ENCODE data around the gene LRRC25.

LRRC25 gene

DNA sequence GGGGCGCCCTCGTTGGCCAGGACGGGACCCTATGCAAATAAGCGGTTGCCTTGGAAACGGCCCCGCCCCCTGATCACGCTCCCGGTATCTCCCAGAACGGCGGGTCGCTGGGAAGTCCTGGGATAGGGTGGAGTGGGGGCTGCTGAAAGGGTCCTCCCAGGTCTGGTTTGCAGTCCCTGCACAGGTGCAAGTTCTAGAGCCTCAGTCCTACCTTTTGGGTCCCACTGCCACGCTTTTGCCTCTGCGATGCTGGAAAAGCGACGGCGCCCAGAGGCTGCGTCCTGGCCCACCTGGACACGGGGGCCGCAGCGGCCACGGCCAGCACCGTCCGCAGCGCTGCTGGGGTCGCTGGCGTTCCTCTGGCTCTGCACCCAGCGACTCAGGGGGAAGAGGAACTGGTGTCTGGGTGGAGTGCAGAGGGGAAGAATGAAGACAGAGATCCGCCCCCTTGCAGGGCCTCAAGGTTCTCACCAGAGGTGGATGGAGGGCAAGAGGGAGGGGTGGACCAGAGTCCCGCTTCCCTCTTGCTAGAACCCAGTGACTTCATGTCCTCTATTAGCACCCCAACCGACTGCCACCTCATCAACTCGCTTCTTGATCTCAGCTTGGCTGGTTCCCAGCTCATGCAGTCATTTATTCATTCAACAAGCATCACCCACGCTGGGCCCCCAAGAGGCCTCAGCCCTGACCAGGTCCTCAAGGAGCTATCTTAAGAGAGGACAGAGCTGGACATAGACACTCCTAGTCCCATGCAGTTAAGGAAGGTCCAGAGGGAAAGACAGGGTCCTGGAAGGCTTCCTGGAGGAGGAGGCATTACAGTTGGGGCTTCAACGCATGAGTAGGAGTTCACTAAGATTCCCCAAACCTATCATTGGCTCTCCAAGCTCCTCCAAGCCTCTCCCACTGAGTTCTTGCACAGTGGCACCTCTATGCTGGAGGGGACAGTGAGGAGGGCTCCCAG is at the start of gene LRRC25:
TSS of gene LRRC25 (minus strand) at position 381 of the 961 bp plus-strand sequence. CDS start 659 bp downstream, outside the sequence.
- Mint-ChIP-seq H3K4me1 (peaks cover 25% of the 10 kb centered on the region), H3K27ac (no peak within 1 kb of the TSS), H3K27me3 (peaks cover 41% of the 10 kb centered on the region), H3K9me3 (no peaks in the 10 kb centered on the region), H3K4me3 (peak within 1 kb of the TSS in 1 of 2 donors; percentile 29)
- DNase-seq (no peak), ATAC-seq (peak; percentile 61)

DNA sequence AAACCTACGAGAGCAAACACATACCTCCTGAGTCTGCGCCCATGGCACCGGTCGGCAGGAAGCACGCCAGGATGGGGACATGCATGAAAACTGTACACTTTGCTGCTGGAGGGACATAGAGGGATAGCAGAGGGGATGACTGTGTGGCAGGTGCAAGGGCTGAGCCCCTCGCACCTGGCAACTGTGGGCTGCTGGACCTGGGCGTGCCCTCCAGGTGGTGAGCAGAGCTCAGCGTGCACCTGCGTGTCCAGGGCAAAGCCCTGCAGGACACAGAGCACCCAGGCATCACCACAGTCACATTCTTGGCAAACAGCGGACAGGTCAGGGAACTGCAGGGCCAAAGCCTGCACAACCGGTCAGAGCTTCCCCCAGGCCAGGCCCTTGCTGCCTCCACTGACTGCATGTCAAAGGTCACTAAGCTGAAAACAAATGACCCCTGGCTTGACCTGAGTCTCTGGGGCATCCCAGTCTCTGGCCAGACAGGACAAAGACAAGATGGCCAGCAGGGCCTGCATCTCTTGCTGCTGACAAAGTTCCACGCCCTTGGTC is 49.5 kb upstream of the LRRC25 start:
- DNase-seq: no peak
- Mint-ChIP-seq H3K4me1 (peaks cover 34% of the 10 kb centered on the region), H3K27me3 (no peaks in the 10 kb centered on the region), H3K9me3 (peaks cover 6 to 9% of the 10 kb centered on the region in 2 donors), H3K4me3 (no peak overlapping the region), H3K27ac (no peak overlapping the region)
- ATAC-seq: no peak

DNA sequence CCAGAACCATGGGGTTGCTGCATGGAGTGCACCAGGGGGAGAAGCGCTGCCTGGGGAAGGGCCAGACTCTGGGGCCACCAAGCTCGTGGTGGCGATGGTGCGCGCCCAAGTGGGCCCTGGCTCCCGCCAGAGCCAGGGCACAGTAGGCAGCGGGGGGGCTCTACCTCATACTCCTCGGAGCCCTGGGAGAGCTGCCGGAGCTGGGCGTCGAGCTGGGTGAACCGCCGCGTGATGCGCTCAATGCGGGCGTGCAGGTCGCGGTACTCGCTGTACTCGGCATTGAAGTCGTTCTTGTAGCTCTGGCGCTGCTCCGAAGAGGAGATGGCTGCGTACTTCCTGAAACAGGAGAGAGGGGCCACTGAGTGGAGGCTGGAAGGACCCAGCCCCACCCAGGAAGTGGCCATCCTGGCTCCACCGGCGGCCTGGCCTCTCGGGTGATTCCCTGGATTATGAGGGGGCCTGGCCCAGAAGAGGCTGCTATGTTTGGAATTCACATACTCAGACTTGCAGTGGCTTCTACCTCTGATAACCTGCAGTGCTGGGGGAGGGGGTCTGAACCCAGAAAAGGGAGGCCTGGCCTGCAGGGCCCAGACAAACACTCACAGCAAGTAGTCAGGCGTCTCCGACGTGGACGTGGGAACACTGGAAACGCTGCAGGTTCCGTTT is 48.9 kb upstream of the LRRC25 start:
- ATAC-seq: no peak
- Mint-ChIP-seq H3K4me3 (no peak overlapping the region), H3K27ac (peak overlapping the region in 1 of 2 donors; percentile 48), H3K9me3 (peaks cover 6 to 9% of the 10 kb centered on the region in 2 donors), H3K27me3 (no peaks in the 10 kb centered on the region), H3K4me1 (peaks cover 39% of the 10 kb centered on the region)
- no peak for DNase-seq

- Mint-ChIP-seq H3K4me1 (peaks cover 38% of the 10 kb centered on the region), H3K27me3 (no peaks in the 10 kb centered on the region), H3K27ac (peak overlapping the region in 1 of 2 donors; percentile 42), H3K9me3 (peaks cover 6 to 9% of the 10 kb centered on the region in 2 donors), H3K4me3 (no peak overlapping the region)
- ATAC-seq (no peak), DNase-seq (no peak)
Observed at GRCh38 chr19:18445262-18445948, 48.0 kb upstream of the LRRC25 start.

- ATAC-seq: no peak
- Mint-ChIP-seq H3K27ac (no peak overlapping the region), H3K4me1 (peaks cover 37% of the 10 kb centered on the region)
Observed at GRCh38 chr19:18444513-18444912, 47.1 kb upstream of the LRRC25 start.

GRCh38 chr19:18443831-18444230 is 46.4 kb upstream of the LRRC25 start:
- H3K27ac Mint-ChIP-seq: no peak overlapping the region
- peaks cover 44% of the 10 kb centered on the region for H3K4me1 Mint-ChIP-seq
- no peak for ATAC-seq
- no peak for DNase-seq
- no peaks in the 10 kb centered on the region for H3K27me3 Mint-ChIP-seq
- H3K9me3 Mint-ChIP-seq: peaks cover 6 to 9% of the 10 kb centered on the region in 2 donors
- H3K4me3 Mint-ChIP-seq: no peak overlapping the region

More at GRCh38 chr19:18444513-18444912, 47.1 kb upstream of the LRRC25 start:
- Mint-ChIP-seq H3K4me3 (no peak overlapping the region), H3K9me3 (peaks cover 6 to 9% of the 10 kb centered on the region in 2 donors), H3K27me3 (no peaks in the 10 kb centered on the region)
- no peak for DNase-seq

- Mint-ChIP-seq H3K27ac (no peak overlapping the region), H3K4me1 (peaks cover 48% of the 10 kb centered on the region), H3K27me3 (no peaks in the 10 kb centered on the region), H3K9me3 (peaks cover 6 to 9% of the 10 kb centered on the region in 2 donors), H3K4me3 (no peak overlapping the region)
- no peak for ATAC-seq
- no peak for DNase-seq
Observed at GRCh38 chr19:18443406-18443805, 46.0 kb upstream of the LRRC25 start.

DNA sequence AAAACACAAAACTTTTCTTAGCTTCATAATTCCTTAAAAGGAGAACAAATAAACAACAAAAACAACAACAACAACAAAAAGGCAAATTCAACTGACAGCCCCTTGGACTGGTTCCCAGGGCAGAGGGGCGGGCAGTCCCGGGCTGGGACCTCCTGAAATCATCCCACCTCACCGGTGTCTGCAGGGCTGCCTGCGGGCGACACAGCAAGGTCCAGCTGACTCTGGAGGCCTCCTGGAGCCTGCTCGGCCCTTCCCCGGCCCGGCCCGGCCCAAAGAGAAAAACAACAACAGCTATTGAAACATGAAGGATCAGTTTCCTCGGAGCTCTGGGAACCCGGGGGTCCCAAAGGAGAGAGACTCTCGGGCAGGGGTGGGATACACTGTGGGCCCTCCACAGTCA is 45.5 kb upstream of the LRRC25 start:
- no peak overlapping the region for H3K4me3 Mint-ChIP-seq
- ATAC-seq (no peak), DNase-seq (no peak)
- peaks cover 6 to 9% of the 10 kb centered on the region in 2 donors for H3K9me3 Mint-ChIP-seq
- peak overlapping the region; percentile 21 to 58 for H3K27ac Mint-ChIP-seq
- peaks cover 50% of the 10 kb centered on the region for H3K4me1 Mint-ChIP-seq
- no peaks in the 10 kb centered on the region for H3K27me3 Mint-ChIP-seq

DNA sequence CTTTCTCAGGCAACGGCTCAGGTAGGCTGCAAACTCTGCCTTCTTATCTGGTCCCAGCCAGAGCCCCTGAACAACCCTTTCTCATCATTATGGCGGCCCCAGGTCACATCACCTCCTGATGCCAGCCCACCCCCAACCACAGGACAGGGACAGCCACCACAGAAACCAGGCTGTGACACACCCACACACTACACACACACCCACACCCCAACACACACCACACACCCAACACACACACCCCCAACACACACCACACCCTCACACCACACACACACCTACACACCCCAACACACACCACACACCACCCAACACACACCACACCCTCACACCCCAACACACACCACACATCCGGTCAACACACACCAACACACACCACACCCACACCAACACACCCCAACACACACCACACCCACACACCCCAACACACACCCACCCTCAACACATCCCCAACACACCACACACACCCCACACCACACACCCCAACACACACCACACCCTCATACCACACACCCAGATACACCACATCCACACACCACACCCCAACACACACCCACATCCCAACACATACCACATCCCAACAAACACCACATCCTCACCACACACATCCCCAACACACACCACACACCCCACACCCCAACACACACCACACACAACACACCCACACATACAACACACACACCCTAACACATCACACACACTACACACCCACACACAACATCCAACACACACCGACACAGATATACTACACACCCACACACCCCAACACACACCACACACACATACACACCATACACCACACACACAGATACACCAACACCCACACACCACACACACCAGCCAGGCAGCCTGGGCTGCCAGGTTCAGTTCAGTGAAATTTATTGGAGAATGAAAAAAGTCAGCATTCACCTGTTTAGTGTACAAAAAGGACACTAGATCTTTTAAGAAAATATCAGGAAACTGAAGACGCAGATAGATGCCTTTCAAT is 44.7 kb upstream of the LRRC25 start:
- Mint-ChIP-seq H3K9me3 (peaks cover 6 to 9% of the 10 kb centered on the region in 2 donors), H3K4me3 (peak overlapping the region in 1 of 2 donors; percentile 15), H3K27me3 (no peaks in the 10 kb centered on the region), H3K27ac (peak overlapping the region in 1 of 2 donors; percentile 86), H3K4me1 (peaks cover 50% of the 10 kb centered on the region)
- peak; percentile 6 for ATAC-seq
- peak in 1 of 2 donors; percentile 51 for DNase-seq

DNA sequence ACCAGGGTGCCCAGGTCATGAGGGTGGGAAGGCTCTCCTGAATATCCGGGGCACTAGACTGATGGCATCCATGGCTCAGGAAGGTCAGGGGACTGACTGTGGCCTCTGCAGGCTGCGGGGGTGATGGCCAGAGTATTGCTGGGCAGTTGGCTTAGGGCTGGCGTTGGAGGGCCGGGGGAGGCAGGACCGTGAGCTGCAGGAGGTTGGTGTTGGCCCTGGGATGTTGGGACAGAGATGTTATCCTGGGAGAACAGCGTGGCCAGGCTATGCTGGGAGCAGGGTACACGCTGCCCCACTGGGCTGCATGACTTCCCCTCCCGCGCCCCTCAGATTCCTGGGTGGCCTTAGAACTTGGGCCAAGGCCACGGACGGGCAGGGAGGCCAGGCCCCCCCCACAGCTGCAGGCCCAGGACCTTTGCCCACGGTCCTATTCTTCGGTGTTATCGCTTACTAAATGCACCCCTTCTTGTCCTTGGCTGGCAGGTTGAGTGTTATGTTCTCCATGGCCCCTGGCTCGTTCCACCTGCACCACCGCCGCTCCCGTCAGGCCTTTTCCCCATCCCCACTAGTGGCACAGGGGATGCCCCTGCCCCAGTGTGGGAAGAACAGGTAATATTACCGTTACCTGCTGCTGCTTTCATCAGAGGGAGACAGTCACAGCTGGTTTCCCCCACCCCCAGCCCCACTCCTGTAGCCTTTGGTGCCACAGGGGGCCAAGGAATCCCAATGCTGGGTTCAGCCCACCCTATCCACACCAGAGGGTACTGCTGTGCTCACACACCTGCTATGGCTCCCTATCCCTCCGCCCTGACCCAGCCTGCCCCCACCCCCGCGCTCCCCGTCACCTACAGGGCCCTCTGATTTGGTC is 43.7 kb upstream of the LRRC25 start:
- Mint-ChIP-seq H3K27ac (peak overlapping the region in 1 of 2 donors; percentile 56), H3K4me3 (no peak overlapping the region), H3K4me1 (peaks cover 56% of the 10 kb centered on the region), H3K9me3 (peaks cover 6 to 9% of the 10 kb centered on the region in 2 donors), H3K27me3 (no peaks in the 10 kb centered on the region)
- DNase-seq (peak in 1 of 2 donors; percentile 38), ATAC-seq (peak; percentile 1)

DNA sequence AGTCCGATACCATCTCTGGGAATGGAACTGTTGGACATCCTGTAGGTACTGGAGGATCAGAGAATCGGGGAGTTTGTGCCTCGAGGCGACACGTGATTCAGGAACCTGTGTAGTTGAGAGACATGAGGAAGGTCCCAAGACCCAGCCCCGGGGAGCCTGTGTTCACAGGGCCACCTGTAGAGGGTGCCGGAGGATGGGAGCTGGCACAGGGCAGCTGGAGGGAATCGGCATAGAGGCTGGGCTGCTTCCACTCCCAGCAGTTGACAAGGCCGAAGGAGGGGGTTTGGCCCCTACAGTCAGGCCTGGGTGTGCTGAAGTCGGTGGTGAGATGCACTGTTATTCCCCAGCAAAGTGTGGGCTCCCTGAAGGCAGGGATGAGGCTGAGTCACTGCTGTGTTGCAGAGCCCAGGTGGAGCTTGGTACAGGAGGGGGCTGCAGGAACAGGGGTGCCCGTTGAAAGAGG is 43.0 kb upstream of the LRRC25 start:
- H3K27me3 Mint-ChIP-seq: no peaks in the 10 kb centered on the region
- peak; percentile 29 for ATAC-seq
- peaks cover 6 to 9% of the 10 kb centered on the region in 2 donors for H3K9me3 Mint-ChIP-seq
- no peak overlapping the region for H3K4me3 Mint-ChIP-seq
- peak in 1 of 2 donors; percentile 45 for DNase-seq
- peak overlapping the region in 1 of 2 donors; percentile 56 for H3K27ac Mint-ChIP-seq
- peaks cover 62% of the 10 kb centered on the region for H3K4me1 Mint-ChIP-seq

- no peak overlapping the region for H3K4me3 Mint-ChIP-seq
- H3K9me3 Mint-ChIP-seq: peaks cover 6 to 9% of the 10 kb centered on the region in 2 donors
- peaks cover 65% of the 10 kb centered on the region for H3K4me1 Mint-ChIP-seq
- ATAC-seq: no peak
- peak overlapping the region in 1 of 2 donors; percentile 38 for H3K27ac Mint-ChIP-seq
- DNase-seq: no peak
- H3K27me3 Mint-ChIP-seq: no peaks in the 10 kb centered on the region
Observed at GRCh38 chr19:18439910-18440237, 42.5 kb upstream of the LRRC25 start.
